ENCODE measurements around the gene GRK1.

- TF ChIP-seq CTCF (conservative IDR thresholded peaks at IDR 0.05; ENCODE audit: low read depth in 2 of 2) (no peak), REST (IDR thresholded peaks at IDR 0.05; ENCODE audit: unreplicated experiment) (no peak), EZH2 (IDR thresholded peaks at IDR 0.05; ENCODE audit: low read depth, unreplicated experiment) (no peak), POLR2AphosphoS5 (IDR thresholded peaks at IDR 0.05; ENCODE audit: low read depth) (no peak), NANOG (IDR thresholded peaks at IDR 0.05; ENCODE audit: borderline replicate concordance) (no peak)
Observed at GRCh38 chr13:113650731-113651148, 16.3 kb upstream of the GRK1 start.

Data from GM23338 (cell line).